ENCODE data around the gene RTL1.

Gene RTL1

DNA sequence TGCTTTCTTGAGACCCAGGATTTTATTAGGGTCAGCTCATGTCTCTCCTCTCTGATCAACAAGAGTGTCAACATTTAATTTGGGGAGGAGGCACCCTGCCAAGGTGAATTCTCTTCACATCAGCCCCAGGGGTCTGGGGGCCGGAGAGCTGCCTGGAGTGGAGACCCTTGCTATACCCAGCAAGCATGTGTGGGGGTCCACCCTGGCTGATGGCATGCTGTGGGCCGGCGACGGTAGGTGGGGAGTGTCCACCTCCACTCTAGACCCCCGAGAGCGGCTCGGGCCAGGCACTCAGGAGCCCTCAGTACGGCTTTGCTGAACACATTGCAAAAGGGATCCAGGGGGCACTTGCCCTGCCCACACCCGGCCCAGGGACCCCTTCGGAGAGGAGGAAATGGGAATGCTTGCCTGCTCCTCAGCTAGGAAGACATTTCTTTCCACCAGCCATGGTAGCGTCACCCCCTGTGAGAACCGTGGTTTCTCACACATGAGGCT lies 67.2 kb downstream of the RTL1 start:
- no peak for DNase-seq

DNA sequence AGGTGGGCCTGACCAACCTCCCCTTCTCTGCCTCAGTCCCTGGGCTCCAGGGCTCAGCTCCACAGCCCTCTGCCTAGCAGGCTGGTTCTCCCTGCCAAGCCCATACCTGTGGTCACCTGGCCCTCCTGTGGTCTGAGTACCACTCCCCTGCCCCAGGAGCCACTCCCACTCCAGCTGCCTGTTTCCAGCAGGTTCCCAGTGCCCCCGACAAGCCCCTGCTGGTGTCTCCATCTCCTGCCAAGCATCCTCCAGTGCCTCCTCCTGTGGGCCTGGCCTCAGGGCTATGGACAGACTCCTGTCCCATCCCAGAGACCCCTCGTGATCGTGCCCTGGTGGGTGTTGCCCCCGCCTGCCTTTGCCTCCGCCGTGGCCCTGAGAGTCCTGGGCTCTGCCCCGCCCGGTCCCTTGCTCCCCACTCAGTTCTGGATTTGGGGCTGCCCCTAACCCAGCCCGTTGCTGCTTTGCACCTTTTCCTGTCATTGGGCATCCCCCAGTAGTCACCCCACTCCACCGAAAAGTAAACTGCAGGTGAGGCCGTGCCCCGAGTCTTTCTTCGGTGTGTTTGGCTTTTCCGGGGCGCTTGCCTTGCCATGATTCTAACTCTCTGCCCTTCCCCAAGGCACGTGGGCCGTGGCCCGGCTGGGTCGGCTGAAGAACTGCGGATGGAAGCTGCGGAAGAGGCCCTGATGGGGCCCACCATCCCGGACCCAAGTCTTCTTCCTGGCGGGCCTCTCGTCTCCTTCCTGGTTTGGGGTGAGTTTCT lies 67.8 kb downstream of the RTL1 start:
- DNase-seq = no peak

DNA sequence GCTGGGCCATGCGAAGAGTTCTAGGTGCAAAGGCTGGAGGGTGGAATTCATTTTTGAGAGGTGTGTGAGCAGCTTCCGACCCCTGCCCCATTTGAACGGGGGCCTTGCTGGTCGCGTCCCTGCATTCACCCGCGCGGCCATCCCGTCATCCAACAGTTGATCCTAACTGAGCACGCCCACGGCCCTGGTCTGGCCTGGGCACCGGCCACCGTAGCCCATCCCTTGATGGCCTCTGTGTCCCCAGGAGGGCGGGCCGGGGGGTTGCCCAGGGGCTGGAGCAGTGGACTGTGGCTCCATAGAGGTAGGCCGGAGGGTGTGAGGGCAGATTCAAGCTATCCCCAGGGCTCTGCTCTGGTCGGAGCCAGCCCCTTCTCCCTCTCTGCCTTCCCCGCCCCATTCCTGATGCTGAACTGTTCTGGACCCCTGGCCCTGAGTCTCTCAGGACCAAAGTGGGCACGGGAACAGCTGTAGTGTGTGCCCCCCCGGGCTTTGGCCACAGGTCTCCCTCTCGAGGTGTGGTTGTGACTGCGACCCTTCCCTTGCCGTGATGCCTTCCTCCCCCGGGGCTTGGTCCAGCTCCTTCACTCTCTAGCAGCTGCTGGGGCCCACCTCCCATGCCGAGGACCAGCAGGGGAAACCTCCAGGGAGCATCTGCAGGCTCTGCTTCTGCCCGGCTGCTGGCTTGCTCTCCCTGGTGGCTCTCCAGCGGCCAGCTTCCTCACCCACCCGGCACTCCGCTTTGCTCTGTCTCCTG lies 68.6 kb downstream of the RTL1 start:
- DNase-seq = no peak

DNA sequence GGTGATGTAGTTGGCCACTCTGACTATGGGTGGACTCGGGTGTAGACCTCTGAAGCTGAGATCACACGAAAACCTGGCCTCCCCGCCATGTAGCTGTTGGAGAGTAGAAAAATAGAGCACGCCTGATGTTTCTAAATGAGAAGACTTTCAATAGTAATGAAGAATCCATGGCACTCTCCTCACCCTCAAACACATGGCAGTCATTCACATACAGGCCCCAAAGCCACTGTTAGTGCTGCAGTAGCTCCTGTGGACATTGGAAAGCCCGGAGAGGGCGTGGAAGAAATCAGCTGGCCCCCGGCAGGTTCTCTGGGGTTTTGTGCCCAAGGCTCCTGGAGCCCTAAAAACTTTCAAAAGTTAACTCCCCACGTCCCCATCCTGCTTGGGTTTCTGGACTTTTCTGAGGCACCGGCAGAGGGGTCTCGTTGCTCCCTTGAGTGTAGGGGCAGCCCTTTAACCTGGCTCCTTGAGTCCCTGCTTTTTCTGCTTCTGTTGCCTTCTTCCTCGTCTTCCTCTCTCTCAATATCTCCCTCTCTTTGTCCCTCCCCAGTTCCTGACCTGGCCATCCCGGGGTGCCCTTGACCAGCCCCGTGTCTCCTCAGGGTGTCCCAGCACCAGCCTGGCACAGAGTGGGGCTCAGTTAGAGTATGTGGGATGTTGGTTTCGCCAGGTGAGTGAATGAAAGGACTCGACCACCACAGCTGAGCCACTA lies 69.3 kb downstream of the RTL1 start:
- DNase-seq = no peak

DNA sequence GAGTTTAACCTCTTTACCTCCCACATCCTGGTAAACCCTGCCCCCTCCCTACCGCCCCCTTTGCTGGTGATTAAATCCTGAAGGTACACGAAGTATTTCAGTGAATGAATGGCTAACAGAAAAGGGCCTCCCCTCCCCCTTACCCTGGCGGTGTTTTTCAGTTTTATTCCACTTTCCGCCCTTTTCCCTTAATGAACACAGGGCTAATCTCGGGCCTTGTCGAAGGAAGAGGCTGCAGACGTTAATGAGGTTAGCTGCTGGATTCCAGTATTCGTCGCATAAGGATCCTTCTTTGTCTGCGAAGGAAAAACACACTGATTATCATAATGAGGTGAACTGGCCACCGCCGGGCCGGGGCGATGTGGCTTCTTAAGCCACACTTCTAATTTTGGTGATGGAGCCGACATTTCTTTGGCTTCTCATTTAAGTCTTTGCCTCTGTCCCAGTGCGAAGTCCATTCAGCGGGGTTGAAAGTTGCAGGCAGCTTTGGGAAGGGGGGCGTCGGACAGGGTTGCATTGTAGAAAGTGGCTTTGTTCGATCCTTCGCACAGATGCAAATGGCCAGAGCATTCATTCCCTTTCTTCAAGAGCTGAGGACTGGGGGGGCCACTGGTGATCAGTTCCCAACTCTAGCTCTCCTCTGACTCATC lies 71.1 kb downstream of the RTL1 start:
- DNase-seq = no peak

DNA sequence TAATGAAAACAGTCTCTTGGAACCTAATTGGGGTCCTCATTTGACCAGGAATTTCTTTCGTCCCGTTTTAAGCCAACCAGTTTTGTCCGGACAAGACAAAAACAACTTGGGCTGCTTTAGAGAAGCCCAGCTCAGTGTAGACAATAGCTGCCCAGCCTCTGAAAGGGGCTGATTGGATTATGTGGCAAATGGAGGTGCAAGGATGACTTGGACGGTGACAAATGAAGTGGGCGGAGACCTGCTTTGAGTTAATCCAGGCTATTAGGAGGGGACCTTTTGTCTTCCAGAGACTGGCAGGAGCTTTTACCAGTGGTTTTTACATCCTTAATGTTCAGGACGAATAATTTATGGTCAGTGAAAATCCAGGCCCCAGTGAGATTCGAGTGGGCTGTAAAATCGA lies 72.8 kb downstream of the RTL1 start:
- DNase-seq = no peak
